Mammary epithelial cell (primary cell): ENCODE measurements around the gene NUTM2D.
"Not testable (repeated sequence)": the region's sequence is repeated elsewhere in the genome, so short reads cannot be mapped to it uniquely, and the experiment has no call there.

ENCODE experiments used
- CTCF ChIP-seq, 2 donors: IDR thresholded peaks in 1 of 2; conservative IDR thresholded peaks in 1 of 2; 2 replicates each; pipeline ENCODE4 v1.5.1; 2011 to 2012; ENCODE audit warnings: inconsistent platforms in 2 of 2, low read length in 2 of 2, mild to moderate bottlenecking in 2 of 2, control low read depth in 1 of 2, low read depth in 1 of 2; ENCODE audit not compliant: insufficient read depth in 1 of 2; ENCODE audit errors: extremely low read depth in 1 of 2
- EZH2 ChIP-seq: IDR thresholded peaks from 2 replicates; pipeline ENCODE4 v1.6.1; 2012; ENCODE audit warnings: low read length, inconsistent platforms, borderline replicate concordance

GRCh38 chr10:87321505-87321904 is 36.0 kb upstream of the NUTM2D start:
- not testable (repeated sequence) for TF ChIP-seq EZH2; CTCF (conservative IDR thresholded peaks at IDR 0.05 in 1 of 2, IDR thresholded peaks at IDR 0.05 in 1 of 2; ENCODE audit: extremely low read depth in 1 of 2, insufficient read depth in 1 of 2, low read depth in 1 of 2, low read length in 2 of 2)
